DMS 273 (cell line): ENCODE measurements around the gene ADAM33.

Source experiments
- DNase-seq: peaks from one replicate; lab custom pipeline; 2025; ENCODE audit not compliant: unreplicated experiment; lab: John Stamatoyannopoulos, UW

The ADAM33 gene

DNA sequence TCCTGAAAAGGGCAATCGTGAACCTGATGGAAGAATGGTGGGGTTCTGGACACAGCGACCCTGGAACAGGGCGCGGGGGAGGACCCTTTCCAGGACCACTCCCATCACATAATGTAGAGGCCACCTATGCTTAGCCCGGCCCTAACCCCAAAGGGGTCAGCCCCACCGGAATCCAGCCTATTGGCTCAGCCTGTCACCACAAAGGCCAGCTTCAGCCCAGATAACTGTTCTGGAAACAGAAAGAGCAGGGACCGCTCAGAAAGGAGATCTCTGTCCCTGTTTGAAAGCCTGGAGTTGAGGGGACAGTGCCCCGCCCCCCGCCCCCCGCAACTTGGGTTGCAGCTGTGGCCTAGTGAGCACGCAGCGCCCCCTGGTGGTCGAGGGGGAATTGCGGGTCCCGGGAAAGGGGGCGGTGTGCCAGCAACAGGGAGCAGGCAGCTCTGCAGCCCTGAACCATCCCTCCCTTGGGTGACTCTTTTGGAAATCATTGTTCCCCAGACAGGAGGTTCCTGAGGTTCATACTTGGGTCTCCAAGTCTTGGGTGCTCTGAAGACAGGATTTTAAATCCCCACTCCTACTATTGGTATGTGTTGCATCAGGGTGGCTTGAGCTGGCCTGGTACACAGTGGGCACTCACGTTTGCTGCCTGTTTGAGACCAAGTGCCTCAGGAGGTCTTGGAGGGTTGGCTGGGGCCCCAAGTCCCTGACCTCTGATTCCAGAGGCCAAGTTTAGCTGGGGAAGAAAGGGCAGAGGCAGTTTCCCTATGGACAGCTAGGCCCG is 29.1 kb upstream of the ADAM33 start:
- DNase-seq, result peak; percentile 83

DNA sequence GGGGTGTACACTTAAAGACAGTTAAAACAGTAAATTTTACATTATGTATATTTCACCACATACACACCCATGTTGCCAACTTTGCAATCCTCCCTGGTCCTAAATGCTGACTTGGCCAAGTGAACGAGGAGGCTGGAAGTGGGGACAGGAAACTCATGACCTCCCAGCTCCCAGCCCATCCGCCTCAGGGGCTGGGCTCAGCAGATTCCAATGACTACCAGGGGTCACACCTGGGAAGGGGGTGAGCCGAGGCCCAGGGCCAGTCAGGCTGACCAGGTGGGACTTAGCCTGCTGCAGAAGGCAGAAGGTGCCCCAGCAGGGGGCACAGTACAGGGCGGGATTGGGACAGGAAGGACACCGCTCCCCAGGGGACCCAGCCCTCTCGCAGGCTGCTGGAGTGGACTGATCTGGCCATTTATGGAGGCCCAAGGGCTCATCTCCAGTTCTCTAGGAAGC is 28.2 kb upstream of the ADAM33 start:
- no peak for DNase-seq

DNA sequence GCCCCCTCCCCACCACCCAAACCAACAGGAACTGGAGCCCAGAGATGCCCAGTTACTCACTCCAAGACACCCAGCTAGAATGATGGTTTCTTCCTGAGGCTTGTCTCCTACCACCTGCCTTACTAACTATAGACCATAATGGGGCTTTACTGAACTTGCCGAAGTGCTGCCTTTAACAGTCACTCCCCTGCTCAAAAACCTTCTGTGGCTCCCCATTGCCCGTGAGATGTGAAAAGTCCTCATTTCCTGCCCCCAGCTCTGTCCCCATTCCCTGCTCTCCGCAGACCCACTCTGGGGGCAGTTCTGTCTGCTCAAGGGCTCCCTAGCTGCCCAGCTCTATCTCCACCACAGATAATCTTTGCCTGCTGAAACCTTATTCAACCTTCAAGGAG is 25.7 kb upstream of the ADAM33 start:
- DNase-seq, result no peak

DNA sequence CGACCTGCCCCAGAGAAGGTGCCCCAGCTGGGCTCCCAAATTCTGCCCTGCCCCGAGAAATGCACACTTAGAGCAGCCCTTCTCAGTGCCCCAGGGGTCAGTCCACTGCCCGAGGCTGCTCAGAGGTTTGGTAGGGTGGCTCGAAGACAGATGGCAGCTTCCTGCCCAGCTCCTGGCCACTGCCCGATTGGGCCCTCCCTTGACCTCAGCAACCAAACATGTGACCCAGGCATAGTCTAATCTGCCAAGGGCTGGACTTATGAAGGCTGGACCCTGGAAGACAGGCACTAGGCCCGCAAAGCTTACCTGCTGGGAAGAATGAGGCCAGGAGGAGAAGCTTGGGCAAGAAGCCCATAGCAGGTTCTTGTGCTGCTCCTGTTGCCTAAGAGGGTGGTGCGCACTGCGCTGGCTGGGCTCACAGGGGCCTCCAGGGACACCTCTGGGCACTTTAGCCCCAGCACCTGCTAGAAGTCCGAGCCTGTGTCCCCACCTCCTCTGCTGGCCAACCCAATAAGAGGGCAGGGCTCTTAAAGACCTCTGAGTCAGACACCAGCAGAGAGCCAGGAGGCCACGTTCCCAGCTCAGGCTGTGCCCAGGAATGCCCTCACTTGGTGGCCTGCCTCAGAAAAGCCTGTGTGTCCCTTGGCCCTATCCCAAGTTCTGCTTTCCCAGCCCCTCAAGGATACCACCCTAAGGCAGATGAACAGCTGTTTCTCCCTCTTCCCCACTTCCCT is 25.1 kb upstream of the ADAM33 start:
- DNase-seq, result no peak

DNA sequence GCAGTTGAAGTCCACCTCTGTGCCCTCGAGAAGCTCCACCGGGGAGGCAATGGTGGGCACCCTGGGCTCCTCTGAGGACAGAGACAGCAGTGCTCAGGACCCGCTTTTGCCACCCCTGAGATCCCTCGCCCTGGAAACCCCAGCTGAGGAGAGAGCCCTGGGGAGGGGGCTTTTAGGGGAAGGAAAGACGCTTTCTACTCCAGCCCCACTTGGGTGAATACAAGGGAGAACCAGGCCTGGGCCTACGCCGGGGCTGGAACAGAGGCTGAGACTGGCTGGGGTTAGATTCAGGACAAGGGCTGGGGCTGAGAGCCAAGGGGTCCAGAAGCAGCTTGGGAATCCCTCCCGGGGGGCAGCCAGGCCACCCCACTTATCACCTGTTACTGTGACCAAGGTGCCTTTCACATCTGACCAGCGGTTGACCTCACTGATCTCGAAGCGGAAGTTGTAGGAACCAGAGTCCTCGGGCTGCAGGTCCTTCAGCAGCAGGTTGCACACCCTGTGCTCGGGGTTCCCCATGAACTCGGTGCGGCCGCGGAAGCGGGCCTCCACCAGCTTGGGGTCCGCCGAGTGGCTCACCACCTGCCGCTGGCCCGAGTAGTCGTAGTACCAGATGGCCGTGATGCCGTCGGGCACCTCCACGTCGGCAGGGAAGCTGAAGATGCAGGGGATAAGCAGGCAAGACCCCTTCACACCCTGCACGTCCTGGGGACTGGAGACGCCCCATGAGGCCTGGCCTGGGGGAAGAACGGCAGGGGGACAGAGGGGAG is 24.3 kb upstream of the ADAM33 start:
- DNase-seq, result no peak

DNA sequence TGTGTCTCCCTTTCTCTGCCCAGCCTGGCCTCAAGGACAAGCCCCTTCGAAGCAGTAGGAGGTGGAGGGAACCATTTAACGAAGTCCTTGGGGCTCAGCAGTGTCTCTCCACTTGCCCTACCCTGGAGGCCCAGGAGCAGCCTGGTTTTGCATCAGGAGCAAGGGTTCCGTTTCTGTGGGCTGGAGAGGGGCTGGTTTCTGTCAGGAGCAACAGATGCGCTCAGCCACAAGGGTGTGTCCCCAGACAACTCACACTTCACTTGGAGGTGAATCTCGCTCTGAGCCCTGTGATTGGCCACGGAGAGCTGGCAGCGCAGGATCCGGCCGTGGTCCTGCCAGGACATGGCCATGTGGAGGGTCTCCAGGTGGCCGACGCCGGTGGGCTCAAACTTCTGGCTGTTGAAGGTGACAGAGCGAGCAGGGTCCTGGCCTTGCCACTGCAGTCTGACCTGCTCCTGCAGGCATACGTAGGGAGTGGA is 23.7 kb upstream of the ADAM33 start:
- no peak for DNase-seq

DNA sequence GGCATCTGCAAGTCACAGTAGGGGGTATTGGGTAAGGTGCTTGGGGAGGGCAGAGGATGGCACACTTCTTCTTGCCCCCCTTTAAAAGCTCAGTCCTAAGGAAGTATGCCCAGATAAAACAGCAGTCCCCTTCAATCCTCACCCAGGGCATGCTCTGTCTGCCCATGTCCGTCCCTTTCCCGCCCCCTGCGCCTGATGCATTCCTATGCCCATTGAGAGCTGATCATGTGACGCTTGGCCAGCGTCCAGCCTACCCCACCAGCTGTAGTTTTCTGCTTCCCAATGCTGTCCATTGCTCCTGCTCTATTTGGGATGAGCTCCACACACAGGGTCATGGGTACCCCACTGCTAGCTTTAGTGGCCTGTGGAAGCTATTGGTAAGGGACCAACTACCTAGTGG is 22.3 kb upstream of the ADAM33 start:
- DNase-seq, result peak; percentile 22

GRCh38 chr20:3702611-3703391 is 21.0 kb upstream of the ADAM33 start:
- DNase-seq, result no peak

DNA sequence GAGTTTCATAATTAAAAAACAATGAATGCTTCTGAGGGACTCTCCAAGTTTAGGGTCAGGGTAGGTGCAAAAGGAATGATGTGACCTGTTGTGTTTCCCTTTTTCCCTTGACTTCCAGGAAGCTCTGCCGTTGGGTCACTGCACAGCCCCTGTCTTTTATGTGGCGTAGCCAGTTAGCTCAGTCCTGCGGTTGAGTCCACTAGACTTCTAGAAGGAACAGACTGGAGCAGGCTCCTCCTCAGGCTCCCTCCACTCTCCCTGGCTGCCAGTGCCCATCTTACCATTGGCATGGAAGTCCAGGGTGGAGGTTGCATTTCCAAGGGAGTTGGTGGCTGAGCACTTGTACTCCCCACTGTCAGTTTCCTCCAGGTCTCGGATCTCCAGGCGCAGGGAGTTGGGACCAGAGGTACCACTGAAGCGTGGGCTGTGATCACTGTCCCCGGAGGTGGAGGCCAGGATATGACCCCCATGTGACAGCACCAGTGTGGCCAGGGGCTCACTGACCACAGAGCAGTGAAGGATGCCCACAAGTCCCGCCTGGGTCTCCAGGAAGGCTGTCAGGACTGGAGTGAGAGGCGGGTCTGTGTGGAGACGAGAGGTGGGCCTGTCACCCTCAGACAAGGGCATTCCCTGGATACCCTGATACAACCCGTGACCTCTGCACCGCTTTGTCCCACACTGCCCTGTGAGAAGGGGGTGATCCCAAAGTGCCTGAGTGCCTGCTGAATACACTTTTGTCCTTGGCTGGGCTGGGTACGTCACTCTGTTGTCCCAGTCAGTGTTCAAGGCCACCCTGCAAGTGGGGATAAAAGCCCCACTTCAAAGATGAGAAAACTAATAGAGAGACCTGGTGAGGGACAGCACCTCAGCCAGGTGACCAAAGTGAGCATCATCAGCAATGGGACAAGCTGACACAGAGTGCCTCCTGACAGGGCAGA is 19.5 kb upstream of the ADAM33 start:
- DNase-seq, result no peak

DNA sequence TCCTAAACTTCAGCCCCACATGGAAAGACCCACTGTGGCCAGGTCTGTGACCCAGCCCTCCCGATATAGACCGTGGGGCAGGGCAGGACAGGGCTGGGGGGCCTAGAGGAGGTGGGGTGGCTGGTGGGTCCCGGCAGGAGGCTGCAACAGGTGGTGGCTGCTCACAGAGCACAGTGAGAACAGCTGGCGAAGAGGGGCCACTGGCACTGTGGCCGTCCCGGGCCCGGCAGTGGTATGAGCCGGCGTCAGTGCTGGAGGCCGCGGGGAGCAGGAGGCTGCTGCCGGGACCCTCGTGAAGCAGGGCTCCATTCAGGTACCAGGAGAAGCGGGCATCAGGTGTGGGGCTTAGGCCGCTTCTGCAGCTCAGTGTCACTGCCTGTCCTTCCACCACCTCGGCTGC is 17.2 kb upstream of the ADAM33 start:
- DNase-seq, result peak; percentile 43

DNA sequence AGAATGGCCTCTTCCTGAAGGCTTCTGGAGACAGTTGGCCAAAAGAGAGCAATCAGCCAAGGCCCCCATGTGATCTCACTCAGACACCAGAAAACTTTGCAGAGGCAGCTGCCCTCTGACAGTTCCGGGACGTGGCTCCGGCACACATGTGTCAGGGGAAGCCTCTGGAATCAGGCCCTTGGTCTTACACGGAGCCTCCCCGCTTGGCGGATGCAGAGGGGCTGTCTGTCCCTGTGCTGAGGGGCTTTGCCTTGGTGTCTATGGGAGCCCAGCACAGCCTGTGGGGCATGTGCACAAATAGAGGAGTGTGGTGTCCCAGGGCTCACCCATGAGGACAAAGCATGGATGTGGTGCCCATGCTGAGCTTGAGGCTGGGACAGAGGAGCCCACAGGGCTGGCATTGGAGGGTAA is 16.8 kb upstream of the ADAM33 start:
- DNase-seq, result peak; percentile 46

GRCh38 chr20:3697588-3698305 is 15.9 kb upstream of the ADAM33 start:
- no peak for DNase-seq

DNA sequence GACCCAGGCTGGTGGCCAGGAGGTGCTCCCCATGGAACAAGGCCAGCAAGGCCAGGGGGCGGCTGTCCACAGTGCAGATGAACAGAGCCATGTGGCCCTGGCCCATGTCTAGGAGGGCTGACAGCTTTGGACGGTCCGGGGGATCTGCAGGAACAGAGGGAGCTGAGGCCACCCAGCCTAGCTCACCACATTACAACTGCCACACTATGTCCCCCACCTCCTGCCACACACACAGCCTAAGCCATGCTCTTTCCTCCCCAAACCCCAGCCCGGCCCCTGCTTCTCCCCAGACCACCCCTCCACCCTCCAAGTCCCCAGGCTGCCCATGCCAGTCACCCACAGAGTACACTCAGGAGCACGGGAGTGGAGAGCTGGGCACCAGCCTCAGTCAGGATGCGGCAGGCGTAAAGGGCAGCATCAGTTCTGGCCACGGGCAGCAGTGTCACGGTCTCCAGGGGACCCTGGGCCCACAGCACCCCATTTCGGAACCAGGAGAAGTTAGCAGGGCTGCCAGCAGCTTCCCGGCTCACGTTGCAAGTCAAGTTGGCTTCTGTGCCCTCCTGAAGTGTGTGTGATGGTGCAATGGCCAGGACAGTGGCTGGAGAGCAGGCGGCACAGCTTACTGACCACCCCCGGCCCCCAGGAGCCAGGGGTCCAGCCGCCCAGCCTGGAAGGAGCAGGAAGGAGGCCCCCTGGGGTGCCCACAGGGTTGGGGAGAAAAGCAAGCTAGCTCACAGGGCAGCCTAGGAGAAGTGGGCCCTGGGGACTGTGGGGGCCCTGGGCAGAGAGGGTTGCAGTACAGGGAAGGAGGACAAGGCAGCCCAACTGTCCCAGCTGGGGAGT is 15.2 kb upstream of the ADAM33 start:
- DNase-seq, result no peak

- peak; percentile 61 for DNase-seq
Measured at GRCh38 chr20:3696200-3696599, 14.4 kb upstream of the ADAM33 start.

GRCh38 chr20:3694864-3695263 is 13.1 kb upstream of the ADAM33 start:
- no peak for DNase-seq

DNA sequence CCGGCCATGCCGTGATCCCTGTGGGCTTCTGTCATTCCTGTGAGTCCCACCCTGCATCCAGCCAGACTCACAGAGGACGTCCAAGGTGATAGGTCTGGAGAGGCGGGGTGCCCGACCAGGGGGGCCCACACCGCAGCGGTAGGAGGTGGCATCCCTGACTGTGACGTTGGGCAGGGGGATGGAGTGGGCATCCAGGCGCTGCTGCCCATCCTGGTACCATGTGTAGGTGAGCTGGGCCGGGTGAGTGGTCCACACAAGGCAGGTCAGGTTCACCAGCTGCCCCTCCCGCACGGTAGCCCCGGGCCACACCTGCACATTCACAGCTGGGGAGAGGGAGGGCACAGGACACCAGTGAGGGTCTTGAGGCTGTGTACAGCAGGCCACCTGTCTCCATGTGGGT is 11.6 kb upstream of the ADAM33 start:
- no peak for DNase-seq

- no peak for DNase-seq
Measured at GRCh38 chr20:3692706-3693294, 11.0 kb upstream of the ADAM33 start.

DNA sequence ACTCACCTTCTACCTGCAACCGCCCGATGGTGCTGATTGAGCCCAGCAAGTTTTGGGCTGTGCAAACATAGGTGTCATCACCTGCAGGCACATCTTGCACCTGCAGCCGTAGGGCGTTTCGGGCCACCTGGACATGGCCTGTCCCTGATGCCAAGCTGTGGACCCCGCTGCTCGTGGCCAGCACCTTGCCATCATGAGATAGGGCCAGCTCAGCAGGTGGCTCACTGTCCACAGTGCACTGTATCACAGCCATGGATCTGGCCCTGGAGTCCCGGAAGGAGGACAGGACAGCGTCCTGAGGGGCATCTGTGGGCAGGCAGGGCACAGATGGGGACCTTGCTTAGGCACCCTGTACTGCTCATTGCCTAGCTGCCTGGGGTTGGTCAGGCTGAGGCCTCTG is 10.1 kb upstream of the ADAM33 start:
- no peak for DNase-seq
